HepG2 (cell line): ENCODE data around the gene CAMSAP1. TPM values are rescaled to one million over a fixed set of nuclear protein-coding genes. Genes with fewer than 3 reads are reported as not detected.

Source experiments
- ATAC-seq: fragments of 200-7000 bp; cut with Tn5 transposase; 3 replicates; pipeline ENCODE4 v1.9.1; 2020; ENCODE audit warnings: mild to moderate bottlenecking, moderate library complexity
- BruUV-seq: library from RNA; stranded (reverse); fragments of 400-500 nt; replicated peaks from 2 replicates; lab custom pipeline; 2021; lab: Mats Ljungman, UMichigan
- CTCF ChIA-PET: fragments of 300-600 bp; formaldehyde crosslinking; extraction: SDS; loops from one replicate; lab custom pipeline; 2021; ENCODE audit warnings: low total read pairs, inconsistent platforms, low intra/inter-chr PET ratio; lab: Yijun Ruan, JAX
- POLR2A ChIA-PET: fragments of 350-600 bp; sonication (Branson Sonifier 250); formaldehyde crosslinking; loops from one replicate; lab custom pipeline; 2020; ENCODE audit warnings: antibody characterized with exemption, inconsistent platforms; lab: Yijun Ruan, JAX
- DNase-seq: peaks from one replicate; pipeline ENCODE4 v3.0.0-alpha.2; 2015; ENCODE audit warnings: low spot score
- FAIRE-seq: peaks from 3 replicates; lab custom pipeline; 2011; peaks lifted over from hg19 to GRCh38; lab: Jason Lieb, UNC
- H2AFZ ChIP-seq: one replicate; pipeline ENCODE4 v1.6.1; 2011; ENCODE audit warnings: low read length, inconsistent platforms
- H3K27ac ChIP-seq: fragments of 300-600 bp; 3 replicates; pipeline ENCODE4 v1.8.0; 2011; ENCODE audit warnings: mixed run types, mild to moderate bottlenecking, mixed read lengths, low read length, inconsistent platforms; ENCODE audit not compliant: insufficient read depth; ENCODE audit errors: extremely low read length
- H3K27me3 ChIP-seq, 2 experiments: fragments of 200-600 bp in 1 of 2; 2 replicates in 1 of 2; 3 replicates in 1 of 2; pipeline versions ENCODE4 v1.6.0 to v1.8.0; 2011; ENCODE audit warnings: low read length in 2 of 2, mild to moderate bottlenecking in 2 of 2, moderate library complexity in 2 of 2, inconsistent platforms in 1 of 2; ENCODE audit not compliant: insufficient read depth in 2 of 2, control insufficient read depth in 1 of 2
- H3K36me3 ChIP-seq, 2 experiments: fragments of 200-600 bp in 1 of 2; replicated peaks in 1 of 2; 2 replicates in 1 of 2; 3 replicates in 1 of 2; pipeline versions ENCODE4 v1.5.1 to v1.8.0; 2011; ENCODE audit warnings: low read length in 2 of 2, inconsistent platforms in 1 of 2; ENCODE audit not compliant: insufficient read depth in 2 of 2, control insufficient read depth in 1 of 2
- H3K4me1 ChIP-seq: 2 replicates; pipeline ENCODE4 v1.5.1; 2012; ENCODE audit warnings: low read length, inconsistent platforms; ENCODE audit not compliant: insufficient read depth
- H3K4me2 ChIP-seq: 2 replicates; pipeline ENCODE4 v1.6.0; 2011; ENCODE audit warnings: low read depth, low read length, inconsistent platforms
- H3K4me3 ChIP-seq, 3 experiments: fragments of 200-600 bp in 1 of 3; sonication (generic), shearing (Covaris generic) in 1 of 3; replicated peaks in 1 of 3; 2 replicates each; pipeline ENCODE4 v1.5.1; 2011 to 2016; ENCODE audit warnings: low read length in 3 of 3, inconsistent platforms in 2 of 3, low read depth in 2 of 3, mild to moderate bottlenecking in 2 of 3, control low read depth in 1 of 3, mixed read lengths in 1 of 3; ENCODE audit not compliant: insufficient read depth in 1 of 3
- H3K79me2 ChIP-seq: one replicate; pipeline ENCODE4 v1.6.1; 2011; ENCODE audit warnings: low read length, inconsistent platforms; ENCODE audit not compliant: insufficient read depth
- H3K9ac ChIP-seq: 2 replicates; pipeline ENCODE4 v1.6.0; 2011; ENCODE audit warnings: mild to moderate bottlenecking, low read depth, low read length, inconsistent platforms; ENCODE audit not compliant: insufficient read depth
- H3K9me3 ChIP-seq: 2 replicates; pipeline ENCODE4 v1.5.1; 2012; ENCODE audit warnings: mild to moderate bottlenecking, low read length
- H4K20me1 ChIP-seq: 2 replicates; pipeline ENCODE4 v1.6.0; 2011; ENCODE audit warnings: inconsistent platforms, mild to moderate bottlenecking, low read length, moderate library complexity; ENCODE audit not compliant: insufficient read depth
- CBFB ChIP-seq: sonication (generic); formaldehyde crosslinking; IDR thresholded peaks from 2 replicates; pipeline ENCODE4 v1.4.0; 2020; ENCODE audit warnings: missing genetic modification reagents
- CENPBD1 ChIP-seq: sonication (generic); formaldehyde crosslinking; IDR thresholded peaks from 2 replicates; pipeline ENCODE4 v1.8.0; 2022; ENCODE audit warnings: missing genetic modification reagents, low read depth, mild to moderate bottlenecking, borderline replicate concordance
- HMGA1 ChIP-seq: sonication (generic); formaldehyde crosslinking; conservative IDR thresholded peaks from 2 replicates; pipeline ENCODE4 v1.4.0; 2020; ENCODE audit warnings: missing genetic modification reagents
- MEIS1 ChIP-seq: sonication (generic); formaldehyde crosslinking; IDR thresholded peaks from 2 replicates; pipeline ENCODE4 v1.9.0; 2021; ENCODE audit warnings: mild to moderate bottlenecking, missing genetic modification reagents, moderate library complexity, borderline replicate concordance
- MXD3 ChIP-seq: IDR thresholded peaks from 2 replicates; pipeline ENCODE4 v1.6.1; 2016; ENCODE audit warnings: mild to moderate bottlenecking, missing biosample characterization, missing genetic modification reagents
- MXI1 ChIP-seq: IDR thresholded peaks from 3 replicates; pipeline ENCODE4 v1.6.1; 2012; ENCODE audit warnings: low read depth, low read length, inconsistent platforms, borderline replicate concordance
- NR2F1 ChIP-seq, 2 experiments: fragments of 450-650 bp in 1 of 2; formaldehyde crosslinking in 1 of 2; IDR thresholded peaks; 2 replicates each; pipeline versions ENCODE4 v1.5.0 to v1.6.1; 2016 to 2020; ENCODE audit warnings: mild to moderate bottlenecking in 1 of 2, missing compliant biosample characterization in 1 of 2, missing genetic modification reagents in 1 of 2, moderate library complexity in 1 of 2
- POGK ChIP-seq: sonication (generic); formaldehyde crosslinking; conservative IDR thresholded peaks from 2 replicates; pipeline ENCODE4 v1.8.0; 2022; ENCODE audit warnings: mild to moderate bottlenecking, moderate library complexity, missing genetic modification reagents
- RXRB ChIP-seq: IDR thresholded peaks from 2 replicates; pipeline ENCODE4 v1.6.1; 2016; ENCODE audit warnings: borderline replicate concordance, missing genetic modification reagents, missing compliant biosample characterization
- TRIM24 ChIP-seq: sonication (generic); formaldehyde crosslinking; IDR thresholded peaks from 2 replicates; pipeline ENCODE4 v1.8.0; 2022; ENCODE audit warnings: mild to moderate bottlenecking, missing genetic modification reagents
- ZNF142 ChIP-seq: sonication (generic); formaldehyde crosslinking; IDR thresholded peaks from 2 replicates; pipeline ENCODE4 v1.4.0; 2020; ENCODE audit warnings: missing genetic modification reagents
- ZNF496 ChIP-seq: sonication (generic); formaldehyde crosslinking; IDR thresholded peaks from 2 replicates; pipeline ENCODE4 v1.8.1; 2023; ENCODE audit warnings: mild to moderate bottlenecking, moderate library complexity, missing genetic modification reagents; ENCODE audit not compliant: insufficient replicate concordance
- ZNF558 ChIP-seq: sonication (generic); formaldehyde crosslinking; IDR thresholded peaks from 2 replicates; pipeline ENCODE4 v1.9.0; 2022; ENCODE audit warnings: mild to moderate bottlenecking, missing genetic modification reagents, borderline replicate concordance
- ZNF589 ChIP-seq: sonication (generic); formaldehyde crosslinking; conservative IDR thresholded peaks from 2 replicates; pipeline ENCODE4 v1.8.0; 2022; ENCODE audit warnings: mild to moderate bottlenecking, moderate library complexity, missing genetic modification reagents
- ZNF776 ChIP-seq: sonication (generic); formaldehyde crosslinking; IDR thresholded peaks from 2 replicates; pipeline ENCODE4 v1.4.0; 2020; ENCODE audit warnings: mild to moderate bottlenecking, missing genetic modification reagents
- WGBS: methylation state at CpG from one replicate; pipeline ENCODE4 v1.1.6; 2017; ENCODE audit warnings: low lambda C conversion rate; 5-methylcytosine and 5-hydroxymethylcytosine counted together
- in situ Hi-C: cut with HindIII; loops from 2 replicates; pipeline ENCODE4 v1.10.0; 2017; ENCODE audit warnings: low pct_unique_long_range_greater_than_20kb; ENCODE audit not compliant: extremely low pct_ligation_motif_present
- intact Hi-C: fragments of 100-400 bp; cut with micrococcal nuclease; formaldehyde crosslinking; loops from one replicate; pipeline ENCODE4 v1.10.0; 2022; ENCODE audit not compliant: unreplicated experiment
- polyA plus RNA-seq, 8 experiments: library from polyadenylated mRNA; depleted of rRNA in 3 of 8; stranded (reverse) in 7 of 8; unstranded in 1 of 8; fragments of >200 nt; fragmentation: Illumina TruSeq in 4 of 8; extraction: Trizol in 4 of 8; gene quantifications; 2 replicates each; pipeline versions ENCODE4 v1.2.1 to v1.2.3, GENCODE V29; 2011 to 2016; ENCODE audit warnings: low read depth in 4 of 8, missing spikeins in 1 of 8, mixed read lengths in 1 of 8; ENCODE audit not compliant: insufficient read depth in 1 of 8
- total RNA-seq, 5 experiments: library from RNA; depleted of rRNA; stranded (reverse); fragments of >200 nt; fragmentation: Illumina TruSeq; extraction: Trizol; gene quantifications; 2 replicates each; pipeline ENCODE4 v1.2.3, GENCODE V29; 2016; ENCODE audit warnings: low read depth in 1 of 5

CAMSAP1 gene
- total and polyA plus RNA-seq, 2 of the 13 experiments (the other 11 are each of a cell fraction or from before 2014, with no cell fraction given): 3.8 to 12.4 TPM

GRCh38 chr9:135944444-135945252 is 37.3 kb upstream of the CAMSAP1 start:
- WGBS: 96% methylated on average over 28 of the region's 36 CpGs
- CTCF ChIA-PET: no interaction called here
- intact Hi-C loops: no loop called here
- Histone ChIP-seq H3K9ac (no peak overlapping the region), H4K20me1 (no peaks in the 10 kb centered on the region), H2AFZ (no peak overlapping the region), H3K36me3 (peaks cover 17 to 58% of the 10 kb centered on the region in 2 experiments; a peak in 4 of 5 replicates), H3K4me3 (no peak overlapping the region), H3K4me1 (no peaks in the 10 kb centered on the region), H3K27me3 (no peaks in the 10 kb centered on the region), H3K79me2 (no peaks in the 10 kb centered on the region)
- DNase-seq (no peak), FAIRE-seq (no peak), ATAC-seq (no peak)
- no TSS peak for BruUV-seq
- POLR2A ChIA-PET: no interaction called here
- no peak for TF ChIP-seq MXI1
- TF ChIP-seq CENPBD1: no peak
- no peak for TF ChIP-seq CBFB (CRISPR knock-in tag)
- TF ChIP-seq ZNF142 (CRISPR knock-in tag): no peak
- TF ChIP-seq MEIS1 (CRISPR knock-in tag): no peak
- TF ChIP-seq TRIM24 (CRISPR knock-in tag): no peak
- TF ChIP-seq ZNF496: no peak
- no peak for TF ChIP-seq ZNF558
- TF ChIP-seq RXRB (CRISPR knock-in tag): no peak
- TF ChIP-seq MXD3 (CRISPR knock-in tag): no peak
- no peak for TF ChIP-seq NR2F1 (CRISPR knock-in tag; IDR thresholded peaks at IDR 0.05)
- TF ChIP-seq ZNF589 (CRISPR knock-in tag): no peak
- no peak for TF ChIP-seq POGK (CRISPR knock-in tag)
- no peak for TF ChIP-seq ZNF776
- no peak for TF ChIP-seq HMGA1 (CRISPR knock-in tag)
- TF ChIP-seq, all 625 proteins: peak for 0
- H3K4me2 ChIP-seq: no peak overlapping the region
- H3K9me3 ChIP-seq: no peaks in the 10 kb centered on the region
- in situ Hi-C loops: no loop called here
- no peak overlapping the region for H3K27ac ChIP-seq
